Parathyroid adenoma (tissue), 2 donors: ENCODE data around the gene CDH8.
"Not testable (repeated sequence)": the region's sequence is repeated elsewhere in the genome, so short reads cannot be mapped to it uniquely, and the experiment has no call there.

Source experiments
- H2AFZ ChIP-seq: fragments of 300-600 bp; sonication (generic); one replicate; pipeline ENCODE4 v1.7.0; 2017; ENCODE audit warnings: antibody characterized with exemption, mild to moderate bottlenecking
- H3K27ac ChIP-seq: fragments of 300-600 bp; sonication (generic); one replicate; pipeline ENCODE4 v1.7.0; 2017
- H3K27me3 ChIP-seq: fragments of 300-600 bp; sonication (generic); one replicate; pipeline ENCODE4 v1.7.0; 2017; ENCODE audit warnings: low read length; ENCODE audit not compliant: control insufficient read depth, insufficient read depth
- H3K36me3 ChIP-seq: fragments of 300-600 bp; sonication (generic); one replicate; pipeline ENCODE4 v1.7.0; 2017; ENCODE audit warnings: low read length; ENCODE audit not compliant: control insufficient read depth, insufficient read depth
- H3K4me1 ChIP-seq: fragments of 300-600 bp; sonication (generic); one replicate; pipeline ENCODE4 v1.7.0; 2017; ENCODE audit warnings: control low read depth
- H3K4me2 ChIP-seq: fragments of 300-600 bp; sonication (generic); one replicate; pipeline ENCODE4 v1.7.0; 2017; ENCODE audit warnings: low read length
- H3K4me3 ChIP-seq: fragments of 300-600 bp; sonication (generic); one replicate; pipeline ENCODE4 v1.7.0; 2017; ENCODE audit warnings: low read depth, low read length
- H3K79me2 ChIP-seq: fragments of 300-600 bp; sonication (generic); one replicate; pipeline ENCODE4 v1.7.0; 2017; ENCODE audit warnings: control low read depth
- H3K9ac ChIP-seq: fragments of 300-600 bp; sonication (generic); one replicate; pipeline ENCODE4 v1.7.0; 2017; ENCODE audit warnings: mild to moderate bottlenecking
- H3K9me3 ChIP-seq: fragments of 300-600 bp; sonication (generic); one replicate; pipeline ENCODE4 v1.7.0; 2017; ENCODE audit warnings: low read length; ENCODE audit not compliant: control insufficient read depth
- CTCF ChIP-seq: fragments of 300-600 bp; sonication (generic); IDR thresholded peaks from one replicate; pipeline ENCODE4 v1.7.0; 2017; ENCODE audit warnings: antibody characterized with exemption, mild to moderate bottlenecking
- donor health status: primary hyperparathyroidism.

The CDH8 gene

GRCh38 chr16:61798741-61799140 is 237.5 kb downstream of the CDH8 start:
- H3K9ac ChIP-seq: no peak overlapping the region

GRCh38 chr16:61797961-61798507 is 238.2 kb downstream of the CDH8 start:
- Histone ChIP-seq H3K36me3 (no peaks in the 10 kb centered on the region), H3K27ac (no peak overlapping the region), H3K27me3 (no peaks in the 10 kb centered on the region), H3K9me3 (no peaks in the 10 kb centered on the region), H3K79me2 (no peaks in the 10 kb centered on the region), H3K4me1 (no peaks in the 10 kb centered on the region), H3K4me3 (no peak overlapping the region), H3K4me2 (no peak overlapping the region), H3K9ac (no peak overlapping the region), H2AFZ (no peak overlapping the region)
- TF ChIP-seq CTCF: no peak

More at GRCh38 chr16:61798741-61799140, 237.5 kb downstream of the CDH8 start:
- no peaks in the 10 kb centered on the region for H3K9me3 ChIP-seq
- no peaks in the 10 kb centered on the region for H3K27me3 ChIP-seq
- no peak overlapping the region for H3K27ac ChIP-seq
- TF ChIP-seq CTCF: no peak
- H3K4me2 ChIP-seq: no peak overlapping the region
- no peak overlapping the region for H3K4me3 ChIP-seq
- H3K79me2 ChIP-seq: no peaks in the 10 kb centered on the region
- no peaks in the 10 kb centered on the region for H3K36me3 ChIP-seq
- no peak overlapping the region for H2AFZ ChIP-seq
- no peaks in the 10 kb centered on the region for H3K4me1 ChIP-seq

GRCh38 chr16:61797296-61797795 is 238.9 kb downstream of the CDH8 start:
- Histone ChIP-seq H3K9me3 (no peaks in the 10 kb centered on the region), H3K36me3 (no peaks in the 10 kb centered on the region), H2AFZ (no peak overlapping the region), H3K27me3 (no peaks in the 10 kb centered on the region), H3K4me3 (no peak overlapping the region), H3K4me1 (no peaks in the 10 kb centered on the region), H3K27ac (no peak overlapping the region), H3K9ac (no peak overlapping the region), H3K4me2 (no peak overlapping the region), H3K79me2 (no peaks in the 10 kb centered on the region)
- TF ChIP-seq CTCF: no peak

- TF ChIP-seq CTCF: no peak
Observed at GRCh38 chr16:61792194-61792909, 243.9 kb downstream of the CDH8 start.

GRCh38 chr16:61791464-61791863 is 244.8 kb downstream of the CDH8 start:
- Histone ChIP-seq H3K9ac (no peak overlapping the region), H3K27ac (no peak overlapping the region), H3K9me3 (no peaks in the 10 kb centered on the region), H3K27me3 (no peaks in the 10 kb centered on the region), H2AFZ (no peak overlapping the region), H3K4me2 (no peak overlapping the region), H3K4me3 (no peak overlapping the region), H3K79me2 (no peaks in the 10 kb centered on the region), H3K4me1 (no peaks in the 10 kb centered on the region), H3K36me3 (no peaks in the 10 kb centered on the region)
- TF ChIP-seq CTCF: no peak

More at GRCh38 chr16:61792194-61792909, 243.9 kb downstream of the CDH8 start:
- H3K4me1 ChIP-seq: no peaks in the 10 kb centered on the region
- H3K27me3 ChIP-seq: no peaks in the 10 kb centered on the region
- no peak overlapping the region for H3K4me2 ChIP-seq
- H3K79me2 ChIP-seq: no peaks in the 10 kb centered on the region
- no peaks in the 10 kb centered on the region for H3K36me3 ChIP-seq
- no peak overlapping the region for H3K27ac ChIP-seq
- H3K4me3 ChIP-seq: no peak overlapping the region
- H2AFZ ChIP-seq: no peak overlapping the region
- H3K9ac ChIP-seq: no peak overlapping the region
- no peaks in the 10 kb centered on the region for H3K9me3 ChIP-seq

GRCh38 chr16:61781855-61782254 is 254.4 kb downstream of the CDH8 start:
- H3K4me3 ChIP-seq, H3K27ac ChIP-seq, H2AFZ ChIP-seq, H3K9ac ChIP-seq, H3K36me3 ChIP-seq, H3K9me3 ChIP-seq, H3K79me2 ChIP-seq, H3K27me3 ChIP-seq, H3K4me2 ChIP-seq, H3K4me1 ChIP-seq: not testable (repeated sequence)
